Naive thymus-derived CD8-positive, alpha-beta T cell (primary cell): ENCODE data around the gene RIC1. TPM values are rescaled to one million over a fixed set of nuclear protein-coding genes. Genes with fewer than 3 reads are reported as not detected.

Experiments
- ATAC-seq, 2 donors: fragments of 150-1000 bp; cut with Tn5 transposase in 1 of 2; sonication (Bioruptor Pico), chemical (Tn5 transposase) in 1 of 2; 1 replicate in 1 of 2; 2 replicates in 1 of 2; pipeline ENCODE4 v1.10.0; 2021; ENCODE audit warnings: mild to moderate bottlenecking in 2 of 2, moderate library complexity in 2 of 2
- POLR2A ChIA-PET: fragments of 350-600 bp; sonication (Branson Sonifier 250); formaldehyde crosslinking; loops from one replicate; lab custom pipeline; 2021; ENCODE audit warnings: antibody characterized with exemption; lab: Charles Lee
- DNase-seq, 10 donors: peaks; one replicate each; pipeline versions ENCODE4 v3.0.0 to v3.0.0-alpha.2; 2020 to 2022
- H3K27ac Mint-ChIP-seq, 10 donors: one replicate each; pipeline ENCODE4 v1.8.0; 2020 to 2022; ENCODE audit warnings: mild to moderate bottlenecking in 10 of 10, mixed read lengths in 10 of 10, moderate library complexity in 4 of 10, inconsistent platforms in 1 of 10
- H3K27me3 Mint-ChIP-seq, 5 donors: one replicate each; pipeline ENCODE4 v1.8.0; 2021 to 2022; ENCODE audit warnings: mixed read lengths in 5 of 5
- H3K36me3 Mint-ChIP-seq, 3 donors: one replicate each; pipeline ENCODE4 v1.8.0; 2020 to 2022; ENCODE audit warnings: mixed read lengths in 3 of 3, mild to moderate bottlenecking in 2 of 3, inconsistent platforms in 1 of 3
- H3K4me1 Mint-ChIP-seq, 4 donors: one replicate each; pipeline ENCODE4 v1.8.0; 2021 to 2022; ENCODE audit warnings: mixed read lengths in 4 of 4
- H3K4me3 Mint-ChIP-seq, 10 donors: one replicate each; pipeline ENCODE4 v1.8.0; 2020 to 2022; ENCODE audit warnings: mild to moderate bottlenecking in 10 of 10, mixed read lengths in 10 of 10, moderate library complexity in 6 of 10, inconsistent platforms in 1 of 10
- H3K9me3 Mint-ChIP-seq, 9 donors: one replicate each; pipeline ENCODE4 v1.8.0; 2020 to 2022; ENCODE audit warnings: mixed read lengths in 9 of 9, mild to moderate bottlenecking in 3 of 9, inconsistent platforms in 1 of 9, moderate library complexity in 1 of 9
- polyA plus RNA-seq, 3 donors: library from polyadenylated mRNA; unstranded; fragments of 300-500 nt; fragmentation: Illumina TruSeq; gene quantifications; one replicate each; pipeline ENCODE4 v1.2.3, GENCODE V29; 2021
- total RNA-seq, 8 experiments: library from RNA in 2 of 8; stranded (reverse) in 2 of 8; gene quantifications; one replicate each; pipeline ENCODE4 v1.2.3 and lab custom pipeline; 2021 to 2026

RIC1 gene
- total and polyA plus RNA-seq, 5 experiments from 2014 or later: 5.4 to 30.6 (median 8.3) TPM

- H3K9me3 Mint-ChIP-seq: no peaks in the 10 kb centered on the region
- H3K4me1 Mint-ChIP-seq: peaks cover 0 to 2% (median under 1%) of the 10 kb centered on the region in 4 donors
- no peaks in the 10 kb centered on the region for H3K27me3 Mint-ChIP-seq
- H3K36me3 Mint-ChIP-seq: peaks cover 10 to 83% (median 54%) of the 10 kb centered on the region in 3 donors
- POLR2A ChIA-PET: no interaction called here
- no peak for ATAC-seq
- H3K4me3 Mint-ChIP-seq: no peak overlapping the region
- DNase-seq: no peak
- no peak overlapping the region for H3K27ac Mint-ChIP-seq
These were observed 114.2 kb downstream of the RIC1 start for GRCh38 chr9:5743109-5743508.

GRCh38 chr9:5748438-5748837, 119.5 kb downstream of the RIC1 start:
- no peak overlapping the region for H3K4me3 Mint-ChIP-seq
- POLR2A ChIA-PET: no interaction called here
- no peaks in the 10 kb centered on the region for H3K27me3 Mint-ChIP-seq
- ATAC-seq: no peak
- DNase-seq: no peak
- peaks cover 15 to 70% (median 46%) of the 10 kb centered on the region in 3 donors for H3K36me3 Mint-ChIP-seq
- peak overlapping the region in 4 of 10 donors; percentile 22 to 48 (median 42) for H3K27ac Mint-ChIP-seq
- H3K9me3 Mint-ChIP-seq: no peaks in the 10 kb centered on the region
- peaks cover 2 to 11% (median 7%) of the 10 kb centered on the region in 4 donors for H3K4me1 Mint-ChIP-seq

- Mint-ChIP-seq H3K27ac (peak overlapping the region in 4 of 10 donors; percentile 16 to 64 (median 45)), H3K4me3 (no peak overlapping the region)
- no peak for DNase-seq
These were observed 120.4 kb downstream of the RIC1 start for GRCh38 chr9:5749306-5749705.

GRCh38 chr9:5750569-5750968, 121.7 kb downstream of the RIC1 start:
- Mint-ChIP-seq H3K36me3 (peaks cover 15 to 60% (median 29%) of the 10 kb centered on the region in 3 donors), H3K9me3 (no peaks in the 10 kb centered on the region), H3K4me3 (no peak overlapping the region), H3K27me3 (no peaks in the 10 kb centered on the region), H3K4me1 (peaks cover 2 to 11% (median 7%) of the 10 kb centered on the region in 4 donors), H3K27ac (peak overlapping the region in 1 of 10 donors; percentile 3)
- DNase-seq (no peak), ATAC-seq (no peak)
- POLR2A ChIA-PET: no interaction called here

More at GRCh38 chr9:5749306-5749705, 120.4 kb downstream of the RIC1 start:
- Mint-ChIP-seq H3K27me3 (no peaks in the 10 kb centered on the region), H3K4me1 (peaks cover 2 to 11% (median 7%) of the 10 kb centered on the region in 4 donors), H3K9me3 (no peaks in the 10 kb centered on the region), H3K36me3 (peaks cover 15 to 66% (median 41%) of the 10 kb centered on the region in 3 donors)
- ATAC-seq: no peak
- POLR2A ChIA-PET: interaction anchor here (0.6 kb wide), 1 partner anchor 19 kb away, joined by 6 read pairs; no protein-coding TSS in a partner anchor

GRCh38 chr9:5756633-5757032, 127.7 kb downstream of the RIC1 start:
- POLR2A ChIA-PET: no interaction called here
- peaks cover 0 to 7% (median under 1%) of the 10 kb centered on the region in 4 donors for H3K4me1 Mint-ChIP-seq
- H3K4me3 Mint-ChIP-seq: no peak overlapping the region
- peaks cover 9 to 69% (median 36%) of the 10 kb centered on the region in 3 donors for H3K36me3 Mint-ChIP-seq
- no peaks in the 10 kb centered on the region for H3K27me3 Mint-ChIP-seq
- no peak overlapping the region for H3K27ac Mint-ChIP-seq
- DNase-seq: no peak
- ATAC-seq: no peak
- H3K9me3 Mint-ChIP-seq: no peaks in the 10 kb centered on the region

- H3K27ac Mint-ChIP-seq: peak overlapping the region in 7 of 10 donors; percentile 5 to 80 (median 47)
- no peak overlapping the region for H3K4me3 Mint-ChIP-seq
- H3K27me3 Mint-ChIP-seq: no peaks in the 10 kb centered on the region
- peaks cover 0 to 14% (median 10%) of the 10 kb centered on the region in 4 donors for H3K4me1 Mint-ChIP-seq
- POLR2A ChIA-PET: no interaction called here
- no peaks in the 10 kb centered on the region for H3K9me3 Mint-ChIP-seq
- ATAC-seq (no peak), DNase-seq (no peak)
- H3K36me3 Mint-ChIP-seq: peaks cover 16 to 88% (median 55%) of the 10 kb centered on the region in 3 donors
These were observed 131.4 kb downstream of the RIC1 start for GRCh38 chr9:5760338-5760737.

- peaks cover 10 to 89% (median 62%) of the 10 kb centered on the region in 3 donors for H3K36me3 Mint-ChIP-seq
- peaks cover 0 to 14% (median 10%) of the 10 kb centered on the region in 4 donors for H3K4me1 Mint-ChIP-seq
- no peak overlapping the region for H3K4me3 Mint-ChIP-seq
- H3K27me3 Mint-ChIP-seq: no peaks in the 10 kb centered on the region
- DNase-seq (no peak), ATAC-seq (no peak)
- POLR2A ChIA-PET: interaction anchor here (0.9 kb wide), 1 partner anchor 134 kb away, joined by 4 read pairs; the partner anchor contains the start of gene RIC1
- no peaks in the 10 kb centered on the region for H3K9me3 Mint-ChIP-seq
- peak overlapping the region in 4 of 10 donors; percentile 11 to 68 (median 52) for H3K27ac Mint-ChIP-seq
These were observed 133.5 kb downstream of the RIC1 start for GRCh38 chr9:5762421-5762820.

GRCh38 chr9:5764130-5764868, 135.4 kb downstream of the RIC1 start:
- Mint-ChIP-seq H3K9me3 (no peaks in the 10 kb centered on the region), H3K4me1 (peaks cover 6 to 19% (median 12%) of the 10 kb centered on the region in 4 donors), H3K27ac (peak overlapping the region in 4 of 10 donors; percentile 11 to 82 (median 21)), H3K27me3 (no peaks in the 10 kb centered on the region), H3K36me3 (peaks cover 10 to 89% (median 56%) of the 10 kb centered on the region in 3 donors), H3K4me3 (no peak overlapping the region)
- POLR2A ChIA-PET: interaction anchor here (0.5 kb wide), 1 partner anchor 88 kb away, joined by 3 read pairs; no protein-coding TSS in a partner anchor
- DNase-seq (no peak), ATAC-seq (no peak)

- H3K9me3 Mint-ChIP-seq: no peaks in the 10 kb centered on the region
These were observed 139.3 kb downstream of the RIC1 start for GRCh38 chr9:5767968-5768932.

GRCh38 chr9:5773324-5773999, 144.6 kb downstream of the RIC1 start:
- Mint-ChIP-seq H3K36me3 (peaks cover 22 to 78% (median 52%) of the 10 kb centered on the region in 3 donors), H3K4me1 (peaks cover 0 to 7% (median 4%) of the 10 kb centered on the region in 4 donors), H3K27ac (peak overlapping the region in 9 of 10 donors; percentile 4 to 90 (median 54)), H3K9me3 (peaks cover 0 to 8% (median 4%) of the 10 kb centered on the region in 9 donors), H3K27me3 (no peaks in the 10 kb centered on the region), H3K4me3 (no peak overlapping the region)
- POLR2A ChIA-PET: no interaction called here
- DNase-seq (peak in 1 of 10 donors; percentile 4), ATAC-seq (no peak)

More at GRCh38 chr9:5767968-5768932, 139.3 kb downstream of the RIC1 start:
- peaks cover 6 to 20% (median 7%) of the 10 kb centered on the region in 4 donors for H3K4me1 Mint-ChIP-seq
- POLR2A ChIA-PET: interaction anchor here (0.6 kb wide), 1 partner anchor 19 kb away, joined by 6 read pairs; no protein-coding TSS in a partner anchor
- DNase-seq (no peak), ATAC-seq (no peak)
- no peaks in the 10 kb centered on the region for H3K27me3 Mint-ChIP-seq
- H3K4me3 Mint-ChIP-seq: peak overlapping the region in 2 of 10 donors; percentile 2 to 3
- H3K27ac Mint-ChIP-seq: peak overlapping the region in 7 of 10 donors; percentile 10 to 54 (median 41)
- H3K36me3 Mint-ChIP-seq: peaks cover 10 to 89% (median 56%) of the 10 kb centered on the region in 3 donors

- POLR2A ChIA-PET: no interaction called here
- no peak overlapping the region for H3K4me3 Mint-ChIP-seq
- no peak for DNase-seq
These were observed 149.9 kb downstream of the RIC1 start for GRCh38 chr9:5778805-5779204.

More at GRCh38 chr9:5778805-5779204, 149.9 kb downstream of the RIC1 start:
- Mint-ChIP-seq H3K27ac (no peak overlapping the region), H3K9me3 (peaks cover 0 to 51% (median 30%) of the 10 kb centered on the region in 9 donors), H3K27me3 (no peaks in the 10 kb centered on the region), H3K36me3 (peaks cover 47 to 83% (median 77%) of the 10 kb centered on the region in 3 donors), H3K4me1 (peaks cover 0 to 7% (median 3%) of the 10 kb centered on the region in 4 donors)
- no peak for ATAC-seq
